ENCODE data around the gene ELP6.

The ELP6 gene, protein sequence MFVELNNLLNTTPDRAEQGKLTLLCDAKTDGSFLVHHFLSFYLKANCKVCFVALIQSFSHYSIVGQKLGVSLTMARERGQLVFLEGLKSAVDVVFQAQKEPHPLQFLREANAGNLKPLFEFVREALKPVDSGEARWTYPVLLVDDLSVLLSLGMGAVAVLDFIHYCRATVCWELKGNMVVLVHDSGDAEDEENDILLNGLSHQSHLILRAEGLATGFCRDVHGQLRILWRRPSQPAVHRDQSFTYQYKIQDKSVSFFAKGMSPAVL

DNA sequence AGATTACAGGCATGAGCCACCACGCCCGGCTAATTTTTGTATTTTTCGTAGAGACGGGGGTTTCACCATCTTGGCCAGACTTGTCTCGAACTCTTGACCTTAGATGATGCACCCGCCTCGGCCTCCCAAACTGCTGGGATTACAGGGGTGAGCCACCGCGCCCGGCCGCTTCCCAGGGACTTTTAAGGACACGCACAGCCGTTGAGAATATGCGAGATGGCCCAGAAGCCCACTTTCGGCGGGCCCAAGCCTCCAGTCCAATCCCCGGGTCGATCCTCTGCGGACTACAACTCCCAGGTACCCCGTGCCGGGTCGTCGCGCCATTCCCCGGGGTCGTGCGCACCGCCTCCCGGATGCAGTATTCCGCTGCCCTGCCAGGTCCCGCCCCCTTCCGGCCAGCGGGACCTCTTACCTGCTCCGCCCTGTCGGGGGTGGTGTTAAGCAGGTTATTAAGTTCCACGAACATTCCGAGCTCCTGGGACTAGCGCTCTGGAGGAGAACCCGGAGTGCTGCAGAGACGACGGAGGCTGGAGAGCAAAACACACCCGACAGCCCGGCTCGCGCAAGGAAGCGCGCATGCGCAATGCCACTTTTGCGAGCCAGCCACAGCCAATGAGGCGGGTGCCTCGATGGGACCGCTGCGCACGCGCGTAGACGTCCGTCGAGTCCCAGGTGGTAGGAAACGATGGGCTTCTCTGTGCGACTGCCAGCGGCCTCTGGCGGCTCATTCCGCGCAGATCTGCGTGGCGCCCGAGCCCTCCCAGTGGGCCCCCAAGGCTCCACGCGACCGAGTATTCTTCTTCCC is at the start of gene ELP6:
TSS of gene ELP6 (minus strand) at position 588 of the 805 bp plus-strand sequence. CDS start at position 466, 122 bp downstream.
- DNase-seq, result peak; percentile 72

DNA sequence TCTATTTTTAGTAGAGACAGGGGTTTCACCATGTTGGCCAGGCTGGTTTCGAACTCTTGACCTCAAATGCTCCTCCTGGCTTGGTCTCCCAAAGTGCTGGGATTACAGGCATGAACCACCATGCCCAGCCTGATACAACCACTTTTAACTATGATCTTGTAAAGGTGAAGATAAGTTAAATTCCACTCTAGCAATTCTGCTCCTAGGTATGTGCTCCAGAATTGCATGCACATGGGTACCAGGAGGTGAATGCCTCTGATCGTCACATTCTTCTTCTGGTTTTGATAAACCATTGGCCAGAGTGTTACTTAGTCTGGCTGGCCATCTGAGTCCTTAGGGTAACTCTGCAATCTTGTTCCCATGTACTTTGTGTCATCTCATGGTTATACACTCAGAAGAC is 42.8 kb upstream of the ELP6 start:
- DNase-seq, result no peak

DNA sequence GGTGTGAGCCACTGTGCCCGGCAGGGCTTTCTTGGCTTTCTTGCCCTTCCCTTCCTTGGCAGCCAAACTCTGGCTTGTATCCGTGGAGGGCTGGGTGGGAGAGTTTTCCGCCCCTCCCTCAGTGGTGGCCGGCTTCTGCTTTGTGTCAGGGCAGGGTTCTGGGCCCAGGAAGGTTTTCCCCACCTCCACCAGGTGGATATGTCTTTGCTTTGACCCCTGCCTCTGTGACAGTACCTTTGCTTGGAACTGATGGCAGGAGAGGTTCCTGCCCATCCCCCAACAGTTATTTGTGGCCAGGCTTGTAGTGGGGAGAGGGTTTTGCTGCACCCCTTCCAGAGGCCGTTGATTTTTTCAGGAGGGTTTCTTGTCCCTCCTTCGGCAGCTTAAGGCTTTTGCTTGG is 40.8 kb upstream of the ELP6 start:
- DNase-seq, result no peak

DNA sequence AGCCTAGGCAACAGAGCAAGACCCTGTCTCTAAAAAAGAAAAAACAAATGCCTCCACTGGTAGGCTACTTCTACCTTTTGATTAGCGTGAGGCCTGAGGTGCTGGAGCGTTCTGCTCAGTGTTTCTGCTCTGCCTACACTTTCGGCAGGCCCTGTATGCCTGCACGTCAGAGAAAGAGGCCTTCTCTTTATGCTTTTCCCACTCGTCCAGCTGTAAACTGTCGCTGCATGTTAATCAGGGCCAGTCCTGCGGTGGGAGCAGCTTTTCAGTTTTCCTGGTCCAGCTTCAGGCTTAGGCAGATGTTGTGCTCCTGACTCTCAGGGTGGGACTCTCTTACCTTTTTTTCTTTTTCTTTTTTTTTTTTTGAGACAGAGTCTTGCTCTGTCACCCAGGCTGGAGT is 39.9 kb upstream of the ELP6 start:
- DNase-seq, result no peak

DNA sequence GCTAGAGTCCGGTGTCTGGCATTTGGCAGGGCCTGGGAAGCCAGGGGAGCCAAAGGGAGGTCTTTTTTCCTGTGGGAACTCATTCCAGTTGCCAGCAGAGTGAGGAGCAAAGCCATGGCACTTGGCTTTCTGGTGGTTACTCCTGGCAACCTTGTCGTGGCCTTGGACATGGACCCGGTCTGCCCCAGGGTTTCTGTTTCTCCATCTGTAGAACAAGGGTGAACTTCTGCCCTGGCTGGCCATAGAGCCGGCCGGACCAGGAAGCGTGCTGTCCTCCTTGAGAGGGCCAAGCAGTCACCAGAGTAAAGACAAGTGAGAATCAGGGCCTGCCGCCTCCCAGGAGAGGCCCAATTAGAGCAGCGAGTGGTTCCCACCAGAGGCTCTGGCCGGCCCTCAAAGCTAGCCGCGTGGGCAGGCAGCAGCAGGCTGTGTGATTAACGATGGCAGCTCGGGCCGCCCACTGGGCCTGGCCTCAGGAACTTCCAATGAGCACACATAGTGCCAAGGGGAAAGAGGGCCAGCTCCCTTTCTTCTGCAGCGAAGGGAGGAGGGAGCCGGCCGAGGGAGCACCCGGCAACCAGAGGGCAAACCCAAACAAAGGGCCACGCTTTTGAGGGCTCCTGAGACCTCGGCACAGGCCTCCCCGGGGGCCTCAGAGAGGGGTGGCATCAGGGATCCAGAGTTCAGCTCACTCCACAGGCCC is 29.1 kb upstream of the ELP6 start:
- no peak for DNase-seq

DNA sequence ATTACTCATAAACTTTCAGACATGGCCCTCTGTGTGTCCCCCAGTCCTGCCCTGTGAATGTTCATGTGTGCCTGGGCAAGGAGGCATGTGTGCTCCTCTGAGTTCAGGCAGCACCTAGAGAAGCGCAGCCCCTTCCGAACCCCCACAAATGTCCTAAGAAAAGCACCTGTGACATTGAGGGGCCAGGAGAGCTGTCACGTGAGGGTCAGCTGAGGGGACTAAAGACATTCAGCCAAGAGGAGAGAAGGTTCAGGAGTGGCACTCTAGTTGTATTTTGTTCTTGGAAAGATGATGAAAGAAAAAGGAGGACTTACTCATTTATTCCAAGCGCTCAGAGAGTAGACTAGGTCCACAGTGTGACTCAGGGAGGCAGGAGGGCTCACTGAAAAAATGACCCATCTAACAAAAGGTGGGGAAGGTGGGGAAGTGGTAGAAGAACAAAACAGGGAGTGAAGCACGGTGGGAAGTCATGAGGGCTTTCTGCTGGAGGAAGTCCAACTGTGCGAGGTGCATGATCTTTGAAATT is 28.1 kb upstream of the ELP6 start:
- no peak for DNase-seq

DNA sequence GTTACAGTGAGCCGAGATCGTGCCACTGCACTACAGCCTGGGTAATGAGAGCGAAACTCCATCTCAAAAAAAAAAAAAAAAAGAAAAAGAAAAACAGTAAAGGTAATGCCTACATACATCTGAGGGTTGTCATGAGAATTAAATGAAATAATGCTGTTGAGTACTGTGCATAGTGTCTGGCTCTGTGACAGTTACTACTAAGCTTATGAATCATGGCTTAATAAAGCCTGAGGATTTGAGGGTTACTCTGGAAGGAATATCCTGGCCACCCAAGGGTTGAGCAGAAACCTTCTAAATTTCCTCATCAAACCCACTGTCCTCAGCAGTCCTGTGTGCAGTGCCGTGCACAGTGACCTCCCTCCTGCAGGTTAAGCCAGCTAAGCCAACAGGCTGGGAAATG is 26.8 kb upstream of the ELP6 start:
- no peak for DNase-seq

DNA sequence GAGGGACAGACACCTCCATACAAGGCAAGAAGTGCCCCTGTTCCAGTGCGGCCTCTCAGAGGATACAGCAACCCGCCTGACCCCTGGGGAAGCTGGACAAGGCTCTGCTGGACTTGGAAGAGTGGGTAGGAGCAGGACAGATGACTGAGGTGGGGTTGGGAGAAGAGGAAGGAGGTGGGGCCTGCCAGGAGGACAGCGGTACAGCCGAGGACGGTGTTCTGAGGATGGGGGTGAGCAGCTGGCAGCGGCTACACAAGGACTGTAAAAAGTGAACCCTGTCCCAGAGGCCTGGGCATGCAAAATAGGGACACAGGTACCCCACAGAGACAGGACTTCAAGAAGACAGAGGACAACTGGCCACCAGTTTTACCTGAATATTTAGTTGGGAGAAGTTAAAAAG is 23.5 kb upstream of the ELP6 start:
- no peak for DNase-seq

DNA sequence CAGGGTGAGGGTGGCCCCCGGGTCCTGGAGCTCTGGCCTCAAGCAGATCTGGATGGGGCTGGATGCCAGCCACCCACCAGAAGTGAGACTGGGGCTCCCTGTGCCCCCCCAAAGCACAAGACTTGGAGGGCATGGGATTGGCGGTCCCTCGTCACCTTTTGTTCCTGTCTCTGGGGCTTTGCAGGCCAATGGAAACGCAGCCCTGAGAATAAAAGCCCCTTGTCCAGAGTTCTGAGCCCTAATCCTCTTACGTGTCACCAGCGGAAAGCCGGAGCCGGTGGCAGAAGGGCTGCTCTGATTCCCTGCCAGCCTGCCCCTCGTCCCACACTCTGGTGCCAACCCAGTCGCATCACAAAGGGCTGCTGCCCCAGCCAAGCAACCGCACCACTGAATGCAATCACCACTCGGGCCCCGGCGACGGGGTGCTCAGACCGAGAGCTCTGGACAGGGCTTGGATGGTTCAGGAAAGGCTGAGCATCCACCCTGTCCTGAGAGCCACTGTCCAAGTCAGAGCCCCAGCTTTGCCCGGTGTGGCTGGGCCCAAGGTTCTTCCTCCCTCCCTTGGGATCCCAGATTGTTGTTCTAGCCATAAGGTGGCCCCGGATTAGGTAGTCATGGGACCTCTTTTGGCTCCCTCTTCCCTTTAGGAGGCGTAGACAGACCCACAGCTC is 22.8 kb upstream of the ELP6 start:
- DNase-seq, result no peak

DNA sequence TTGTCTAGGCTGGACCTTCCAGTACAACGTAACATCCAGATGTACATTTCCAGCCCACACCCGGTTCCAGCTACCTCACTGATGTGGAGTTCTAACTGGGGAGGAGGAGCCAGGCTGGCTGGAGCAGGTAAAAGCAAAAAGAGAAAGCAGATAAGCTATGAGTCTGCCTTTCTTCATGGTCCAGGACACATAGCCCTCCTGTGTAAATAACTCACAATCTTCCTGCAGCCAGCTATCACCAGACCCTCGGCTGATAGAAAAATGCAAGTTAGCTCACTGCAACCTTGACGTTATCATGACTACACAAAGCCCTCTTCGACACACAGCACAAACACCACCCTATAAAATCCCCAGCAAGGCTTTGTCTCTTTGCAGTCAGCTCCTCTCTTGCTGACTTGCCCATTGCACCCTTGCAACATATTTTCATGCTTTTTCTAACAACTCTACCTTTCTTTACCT is 20.5 kb upstream of the ELP6 start:
- DNase-seq, result no peak

DNA sequence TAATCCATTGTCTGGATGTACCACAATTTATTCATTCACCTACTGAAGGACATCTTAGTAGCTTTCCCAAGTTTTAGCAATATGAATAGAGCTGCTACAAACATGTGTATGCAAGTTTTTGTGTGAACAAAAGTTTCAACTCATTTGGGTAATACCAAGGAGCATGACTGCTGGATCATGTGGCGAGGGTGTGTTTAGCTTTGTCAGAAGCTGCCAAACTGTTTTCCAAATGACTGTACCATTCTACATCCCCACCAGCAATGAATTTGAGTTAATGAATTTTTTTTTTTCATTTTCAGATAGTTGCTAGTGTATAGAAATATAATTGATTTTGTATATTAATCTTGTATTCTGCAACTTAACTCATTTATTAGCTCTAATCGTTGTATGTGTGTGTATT is 20.0 kb upstream of the ELP6 start:
- DNase-seq, result no peak

DNA sequence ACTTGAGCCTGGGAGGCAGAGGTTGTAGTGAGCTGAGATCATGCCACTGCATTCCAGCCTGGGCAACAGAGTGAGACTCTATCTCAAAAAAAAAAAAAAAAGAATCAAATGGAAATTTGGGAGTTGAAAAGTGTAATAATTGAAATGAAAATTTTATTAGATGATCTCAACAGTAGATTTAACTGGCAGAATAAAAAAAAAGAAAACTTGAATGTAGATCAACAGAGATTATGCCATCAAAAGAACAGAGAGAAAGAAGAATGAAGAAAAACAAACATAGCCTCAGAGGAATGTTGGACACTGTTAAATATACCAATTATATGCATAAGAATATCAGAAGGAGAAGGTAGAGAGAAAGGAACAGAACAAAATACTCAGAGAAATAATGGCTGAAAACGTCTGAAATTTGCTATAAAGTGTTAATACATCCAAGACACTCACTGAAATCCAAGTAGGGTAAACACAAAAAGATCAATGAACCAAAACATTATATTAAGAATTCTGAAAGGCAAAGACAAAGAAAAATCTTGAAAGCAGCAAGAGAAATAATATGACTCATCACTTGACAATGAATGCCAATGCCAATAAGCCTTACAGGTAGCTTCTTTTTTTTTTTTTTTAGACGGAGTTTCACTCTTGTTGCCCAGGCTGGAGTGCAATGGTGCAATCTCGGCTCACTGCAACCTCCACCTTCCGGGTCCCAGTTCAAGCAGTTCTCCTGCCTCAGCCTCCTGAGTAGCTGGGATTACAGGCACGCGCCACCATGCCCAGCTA is 14.6 kb upstream of the ELP6 start:
- no peak for DNase-seq

DNA sequence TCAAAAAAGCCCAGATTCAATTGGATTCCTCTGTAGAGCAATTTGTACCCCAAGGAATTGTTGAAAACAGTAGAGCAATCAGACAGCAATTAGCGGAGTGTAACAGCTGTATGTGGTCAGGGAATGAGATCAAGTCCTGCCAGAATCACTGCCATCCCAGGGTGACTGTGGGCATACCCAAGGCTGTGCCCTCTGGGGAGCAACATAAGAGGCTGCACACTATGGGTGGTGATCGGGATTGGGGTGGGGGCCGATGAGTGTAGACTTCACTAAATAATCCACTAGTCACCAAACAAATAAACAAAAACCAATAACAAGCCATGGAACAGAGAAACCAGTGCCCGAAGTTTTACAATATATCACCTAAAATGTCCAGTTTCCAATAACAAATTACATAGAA is 12.1 kb upstream of the ELP6 start:
- DNase-seq, result no peak

DNA sequence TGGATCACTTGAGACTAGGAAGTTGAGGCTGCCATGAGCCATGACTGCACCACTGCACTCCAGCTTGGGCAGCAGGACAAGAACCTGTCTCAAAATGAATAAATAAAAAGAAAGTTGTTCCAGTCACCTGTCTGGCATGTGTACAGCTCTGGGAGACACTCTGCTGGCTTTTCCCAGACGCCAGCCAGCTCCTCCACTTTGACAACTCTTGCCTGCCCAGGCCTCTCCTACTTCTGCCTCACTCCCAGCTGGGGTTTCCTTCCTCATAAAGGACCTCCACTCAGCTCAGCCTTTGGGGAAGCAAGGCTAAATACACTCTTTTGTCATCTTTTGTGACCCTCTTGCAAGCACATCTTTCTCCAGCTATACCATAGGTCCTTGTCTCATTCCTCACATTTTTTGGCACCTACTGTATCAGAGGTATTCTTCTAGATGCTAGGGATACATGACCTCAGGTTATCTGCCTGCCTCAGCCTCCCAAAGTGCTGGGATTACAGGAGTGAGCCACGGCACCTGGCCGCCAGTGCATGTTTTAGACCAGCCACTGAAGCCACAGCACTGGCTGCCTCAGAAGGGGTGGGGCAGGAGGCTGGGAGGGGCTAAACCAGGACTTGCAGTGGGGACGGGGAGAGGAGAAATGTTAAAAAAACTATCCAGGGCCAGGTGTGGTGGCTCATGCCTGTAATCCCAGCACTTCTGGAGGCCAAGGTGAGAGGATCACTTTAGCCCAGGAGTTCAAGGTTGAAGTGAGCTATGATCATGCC is 10.0 kb upstream of the ELP6 start:
- DNase-seq, result no peak

DNA sequence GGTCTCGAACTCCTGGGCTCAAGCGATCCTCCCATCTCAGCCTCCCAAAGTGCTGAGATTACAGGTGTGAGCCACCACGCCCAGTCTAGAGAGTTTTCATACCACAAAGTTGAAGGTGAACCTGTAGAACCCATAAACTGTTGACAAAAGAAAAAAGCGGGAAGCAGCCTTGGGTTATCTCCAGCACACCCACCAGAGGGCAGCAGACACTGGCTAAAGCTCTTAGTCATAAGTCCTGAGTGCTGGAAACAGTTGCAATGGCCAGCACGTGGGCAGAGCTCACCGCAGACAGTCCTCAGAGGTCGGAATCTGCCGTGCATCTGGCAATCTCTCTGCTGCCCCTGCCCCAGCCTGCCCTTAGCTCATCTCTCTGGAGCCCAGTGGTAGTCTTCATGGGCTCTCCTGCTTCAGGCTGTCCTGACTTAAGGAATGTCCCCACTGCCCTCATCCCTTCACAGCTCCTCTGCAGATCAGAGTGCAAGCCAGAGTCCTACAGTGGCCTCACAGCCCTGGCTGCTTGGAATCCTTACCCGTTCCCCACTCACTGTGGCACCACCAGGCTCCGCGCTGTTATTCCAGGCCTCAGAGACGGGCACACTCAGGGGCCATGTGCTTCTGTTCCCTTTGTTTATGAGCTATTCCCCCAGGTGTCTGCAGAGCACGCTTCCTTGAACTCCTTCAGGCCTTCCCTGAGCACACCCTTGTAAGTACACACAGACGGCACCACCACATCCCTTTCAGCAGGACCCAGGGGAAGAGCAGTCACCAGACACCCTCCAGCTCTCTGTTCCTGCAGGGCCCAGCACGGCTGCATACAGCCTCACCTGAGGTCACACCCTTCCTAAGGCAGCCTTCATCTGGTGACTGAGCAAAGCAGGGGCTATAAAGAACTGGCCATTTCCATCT is 8.8 kb upstream of the ELP6 start:
- DNase-seq, result peak; percentile 80

DNA sequence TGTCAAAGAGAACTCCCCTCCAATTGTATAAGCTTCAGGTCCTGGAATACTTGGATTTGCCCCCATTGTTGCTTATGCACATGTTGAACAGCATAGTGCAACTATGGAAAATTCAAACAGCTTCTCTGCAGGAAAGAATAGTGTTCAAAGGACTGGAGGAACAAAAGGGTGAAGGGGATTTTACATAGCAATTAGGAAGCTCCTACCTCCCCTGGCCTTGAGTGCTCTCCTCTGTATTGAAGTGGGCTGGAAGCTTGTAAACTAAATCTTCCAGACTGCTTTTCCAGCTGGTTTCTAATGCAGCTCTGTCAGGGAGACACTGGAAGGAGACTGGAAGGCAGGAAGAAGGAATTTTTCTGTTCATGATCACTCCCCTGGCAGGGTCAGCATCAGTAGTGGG is 7.2 kb upstream of the ELP6 start:
- no peak for DNase-seq

DNA sequence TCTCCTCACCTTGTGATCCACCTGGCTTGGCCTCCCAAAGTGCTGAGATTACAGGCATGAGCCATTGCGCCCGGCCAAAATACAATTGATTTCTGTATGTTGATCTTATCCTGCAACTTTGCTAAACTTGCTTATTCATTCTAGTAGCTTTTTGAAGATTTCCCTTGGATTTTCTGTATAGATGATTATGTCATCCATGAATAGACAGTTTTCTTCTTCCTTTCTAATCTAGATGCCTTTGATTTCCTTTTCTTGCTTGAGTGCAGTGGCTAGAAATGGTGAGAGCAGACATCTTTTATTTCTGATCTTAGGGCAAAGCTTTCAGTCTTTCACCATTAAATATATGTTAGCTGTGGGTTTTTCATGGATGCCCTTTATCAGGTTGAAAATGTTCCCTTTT is 4.4 kb upstream of the ELP6 start:
- DNase-seq, result no peak

DNA sequence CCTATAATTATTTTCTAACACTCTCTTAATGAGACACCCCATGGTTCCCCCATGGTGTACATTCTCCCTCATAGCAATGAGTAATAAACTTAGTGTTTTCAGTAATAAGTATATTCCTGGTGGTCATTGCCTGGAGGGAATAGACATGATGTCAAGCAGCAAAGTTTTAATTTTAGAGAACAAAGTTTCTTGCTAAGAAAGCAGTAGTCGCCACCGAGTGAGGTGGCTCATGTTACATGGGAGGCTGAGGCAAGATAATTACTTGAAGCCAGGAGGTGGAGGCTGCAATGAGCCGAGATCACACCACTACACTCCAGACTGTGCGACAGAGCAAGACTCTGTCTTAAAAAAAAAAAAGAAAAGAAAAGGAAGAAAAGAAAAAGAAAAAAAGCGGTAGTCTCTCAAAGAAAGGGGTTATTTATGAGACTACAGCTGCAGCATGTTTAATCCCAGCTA is 2.4 kb upstream of the ELP6 start:
- no peak for DNase-seq

DNA sequence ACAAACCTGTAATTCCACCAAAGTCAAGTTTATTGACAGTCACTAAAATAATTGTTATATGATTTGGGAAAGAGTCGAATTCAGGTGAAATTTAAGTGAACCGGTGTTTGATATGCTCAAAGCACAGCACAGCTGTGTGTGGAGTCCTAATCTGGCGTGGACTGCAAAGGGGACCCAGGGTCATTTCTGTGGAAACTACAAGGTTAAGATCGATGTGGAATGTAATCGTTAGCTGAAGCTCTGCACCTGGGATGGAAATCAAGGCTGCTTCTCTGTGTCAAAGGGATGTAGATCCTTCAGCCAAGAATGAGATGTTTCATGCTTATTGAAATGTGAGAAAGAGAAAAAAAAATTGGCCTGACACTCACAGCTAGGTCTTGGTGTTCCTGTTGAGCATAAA is 1.6 kb upstream of the ELP6 start:
- no peak for DNase-seq

DNA sequence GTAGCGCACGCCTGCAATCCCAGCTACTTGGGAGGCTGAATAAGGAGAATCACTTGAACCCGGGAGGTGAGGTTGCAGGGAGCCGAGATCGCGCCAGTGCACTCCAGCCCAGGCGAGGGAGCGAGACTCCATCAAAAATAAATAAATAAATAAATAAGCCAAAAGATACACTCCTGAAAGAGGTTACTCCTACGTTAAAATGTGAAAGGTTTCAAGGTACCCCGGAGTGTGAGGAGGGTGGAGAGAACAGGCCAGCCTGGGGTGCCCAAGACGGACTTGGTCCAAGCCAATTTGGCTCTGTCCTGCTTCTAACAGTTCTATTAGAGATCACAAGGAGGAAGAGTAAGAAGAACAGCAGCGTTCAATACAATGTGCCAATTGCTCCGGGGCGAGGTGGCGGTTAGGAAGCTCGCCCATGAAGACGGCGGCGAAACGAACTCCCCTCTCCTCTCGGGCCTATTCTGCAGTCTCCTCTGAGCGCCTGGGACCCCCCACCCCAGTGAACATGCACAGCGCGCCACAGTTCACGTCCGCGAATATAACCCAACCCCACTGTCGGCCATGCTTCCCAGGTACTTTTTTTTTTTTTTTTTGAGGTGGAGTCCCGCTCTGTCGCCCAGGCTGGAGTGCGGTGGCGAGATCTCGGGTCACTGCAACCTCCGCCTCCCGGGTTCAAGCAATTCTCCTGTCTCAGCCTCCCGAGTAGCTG is 942 bp downstream of the ELP6 start:
- no peak for DNase-seq
